D341Med (cell line): ENCODE results near the gene TACC2.
"Not testable (repeated sequence)": the region's sequence is repeated elsewhere in the genome, so short reads cannot be mapped to it uniquely, and the experiment has no call there.

Experiments
- DNase-seq: peaks from one replicate; pipeline ENCODE4 v3.0.0; 2012; ENCODE audit warnings: low spot score

TACC2 gene

DNA sequence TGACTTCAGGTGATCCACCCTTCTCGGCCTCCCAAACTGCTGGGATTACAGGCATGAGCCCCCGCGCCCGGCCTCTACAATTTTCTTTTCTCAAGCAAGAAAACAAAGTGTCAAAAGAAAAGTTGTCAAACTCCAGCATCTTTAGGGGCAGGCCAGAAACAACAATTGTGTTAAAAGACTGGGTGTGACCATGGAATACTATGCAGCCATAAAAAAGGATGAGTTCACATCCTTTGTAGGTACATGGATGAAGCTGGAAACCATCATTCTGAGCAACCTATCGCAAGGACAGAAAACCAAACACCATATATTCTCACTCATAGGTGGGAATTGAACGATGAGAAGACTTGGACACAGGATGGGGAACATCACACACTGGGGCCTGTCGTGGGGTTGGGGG is 34.3 kb downstream of the TACC2 start:
- not testable (repeated sequence) for DNase-seq

DNA sequence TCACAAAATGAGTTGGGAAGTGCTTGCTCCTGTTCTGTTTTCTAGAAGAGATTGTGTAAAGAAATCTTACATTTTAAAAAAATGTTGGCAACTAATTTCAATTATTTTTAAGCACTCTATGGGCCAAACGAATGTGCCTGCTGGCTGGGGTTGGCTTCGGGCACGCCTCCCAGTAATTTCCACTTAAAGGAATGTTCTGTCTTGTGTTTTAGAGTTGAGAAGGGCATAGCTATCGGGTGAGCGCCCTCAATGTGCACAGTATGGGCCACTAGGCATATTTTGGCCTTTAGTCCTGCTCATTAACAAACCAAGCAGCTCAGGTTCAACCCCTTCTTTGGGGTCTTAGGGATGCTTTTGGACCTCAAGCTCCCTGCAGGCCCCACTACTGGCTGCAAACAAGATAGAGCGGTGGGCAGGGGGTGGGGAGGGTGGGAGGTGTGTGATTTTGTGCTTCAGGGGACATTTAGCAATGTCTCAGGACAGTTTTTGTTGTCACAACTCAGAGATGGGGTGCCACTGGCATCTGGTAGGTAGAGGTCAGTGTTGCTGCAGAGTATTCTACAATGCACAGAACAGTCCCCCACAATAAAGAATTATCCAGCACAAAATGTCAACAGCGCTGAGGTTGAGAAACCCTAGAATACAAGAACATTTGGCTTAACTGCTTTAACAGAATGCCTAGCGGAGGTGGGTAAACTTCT is 40.7 kb downstream of the TACC2 start:
- no peak for DNase-seq

DNA sequence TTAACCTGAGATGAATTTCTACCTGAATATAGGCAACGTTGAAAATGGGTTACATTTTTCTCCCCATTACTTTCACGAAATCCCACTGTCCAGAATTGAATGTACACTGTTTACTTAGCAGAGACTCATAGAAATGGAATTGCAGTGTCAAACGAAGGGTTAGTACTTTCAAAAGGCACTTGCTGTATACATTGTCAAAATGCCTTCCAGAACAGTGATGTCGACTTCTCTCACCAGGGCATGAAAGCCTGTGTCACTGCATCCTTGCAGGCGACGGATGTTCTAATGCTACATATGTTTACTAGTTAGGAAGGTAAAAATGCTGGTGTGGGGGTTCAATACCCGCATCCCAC is 41.2 kb downstream of the TACC2 start:
- no peak for DNase-seq

DNA sequence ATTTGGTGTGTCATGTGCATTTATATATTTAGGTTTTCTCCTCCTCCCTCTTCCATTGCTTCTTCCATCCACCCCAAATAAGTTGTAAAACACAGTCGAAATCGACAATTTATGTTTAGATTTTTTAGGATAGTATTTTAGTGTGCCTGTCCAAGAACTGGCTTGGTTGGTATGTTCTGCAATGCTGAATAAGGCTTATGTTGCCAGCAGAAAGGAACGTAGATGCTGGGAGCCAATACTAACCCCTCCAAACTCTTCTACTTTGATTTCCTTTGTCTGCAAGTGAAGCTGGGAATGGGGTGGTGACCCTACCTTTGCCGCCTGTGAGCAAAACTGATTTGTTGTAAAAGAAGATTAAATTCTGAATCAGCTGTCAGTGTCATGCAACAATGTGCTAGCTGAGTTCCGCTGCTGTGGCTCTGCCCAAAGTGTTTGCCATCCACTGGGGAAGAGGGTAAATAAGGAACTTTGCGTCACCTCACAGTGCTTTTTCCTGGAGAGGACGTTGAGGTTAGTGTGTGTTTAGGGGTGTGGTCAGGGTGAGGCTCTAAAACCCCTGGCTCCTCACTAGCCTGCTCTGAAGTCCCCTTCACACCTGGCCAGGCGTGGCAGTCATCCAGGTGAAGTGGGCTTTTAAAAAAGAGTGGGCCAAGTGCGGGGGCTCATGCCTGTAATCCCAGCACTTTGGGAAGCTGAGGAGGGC is 44.4 kb downstream of the TACC2 start:
- no peak for DNase-seq

DNA sequence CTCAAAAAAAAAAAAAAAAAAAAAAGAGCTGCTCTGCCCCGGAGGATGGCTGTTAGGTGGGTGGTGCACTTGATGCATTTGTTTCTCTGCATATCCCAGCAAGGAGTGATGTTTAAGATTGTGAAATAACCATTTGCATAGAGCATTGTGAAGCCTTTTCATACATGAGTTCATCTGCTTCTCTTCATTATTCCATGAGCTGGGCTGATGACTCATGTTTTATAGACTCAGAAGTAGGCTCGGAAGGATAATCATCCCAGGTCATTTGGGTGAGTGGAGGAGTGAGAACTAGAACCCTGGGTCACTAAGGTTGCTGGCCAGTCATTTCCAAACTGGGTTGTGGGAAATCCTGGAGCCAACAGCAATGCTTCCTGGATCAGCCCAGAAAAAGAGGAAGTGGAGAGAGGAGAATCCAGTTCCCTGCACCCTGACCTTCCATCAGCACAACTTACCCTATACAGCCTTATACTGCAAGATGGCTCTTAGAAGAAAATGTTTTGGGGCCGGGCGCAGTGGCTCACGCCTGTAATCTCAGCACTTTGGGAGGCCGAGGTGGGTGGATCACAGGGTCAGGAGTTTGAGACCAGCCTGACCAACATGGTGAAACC is 45.3 kb downstream of the TACC2 start:
- no peak for DNase-seq

DNA sequence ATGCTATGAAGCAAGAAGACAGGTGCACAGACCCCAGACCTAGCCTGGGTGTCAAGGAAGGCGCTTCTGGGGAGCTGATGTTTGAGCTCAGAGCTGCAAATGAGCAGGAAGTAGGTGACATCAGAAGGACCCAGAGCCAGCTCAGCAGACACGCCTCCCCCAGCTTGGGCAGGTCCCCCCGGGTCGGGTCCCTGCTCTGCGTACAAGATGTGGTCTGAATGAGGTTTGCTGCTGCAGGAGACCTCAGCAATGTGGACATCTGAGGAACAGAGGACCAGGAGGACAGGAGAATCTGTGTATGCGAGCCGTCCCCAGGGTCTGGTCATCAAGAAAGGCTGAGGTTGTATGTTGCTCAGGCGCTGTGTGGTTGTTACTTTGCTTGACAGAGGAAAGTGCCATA is 51.8 kb downstream of the TACC2 start:
- DNase-seq: no peak

DNA sequence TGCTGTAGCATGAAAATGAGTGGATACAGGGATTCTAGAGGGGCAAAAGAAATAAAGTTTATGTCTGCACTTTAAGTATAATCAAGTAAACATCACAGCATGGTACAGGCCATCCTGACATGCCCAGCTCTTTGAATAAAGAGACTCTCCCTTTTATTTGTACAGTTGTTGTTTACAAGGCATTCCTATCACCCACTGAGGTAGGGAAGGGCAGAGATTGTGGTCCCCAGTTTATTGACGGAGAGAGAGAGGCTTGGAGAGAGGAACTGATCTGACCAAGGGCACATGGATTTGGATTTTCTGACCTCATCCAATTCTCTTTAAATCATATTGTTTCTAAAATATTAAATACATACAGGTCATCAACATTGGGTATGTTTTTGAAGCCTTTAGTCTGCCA is 53.9 kb downstream of the TACC2 start:
- no peak for DNase-seq

DNA sequence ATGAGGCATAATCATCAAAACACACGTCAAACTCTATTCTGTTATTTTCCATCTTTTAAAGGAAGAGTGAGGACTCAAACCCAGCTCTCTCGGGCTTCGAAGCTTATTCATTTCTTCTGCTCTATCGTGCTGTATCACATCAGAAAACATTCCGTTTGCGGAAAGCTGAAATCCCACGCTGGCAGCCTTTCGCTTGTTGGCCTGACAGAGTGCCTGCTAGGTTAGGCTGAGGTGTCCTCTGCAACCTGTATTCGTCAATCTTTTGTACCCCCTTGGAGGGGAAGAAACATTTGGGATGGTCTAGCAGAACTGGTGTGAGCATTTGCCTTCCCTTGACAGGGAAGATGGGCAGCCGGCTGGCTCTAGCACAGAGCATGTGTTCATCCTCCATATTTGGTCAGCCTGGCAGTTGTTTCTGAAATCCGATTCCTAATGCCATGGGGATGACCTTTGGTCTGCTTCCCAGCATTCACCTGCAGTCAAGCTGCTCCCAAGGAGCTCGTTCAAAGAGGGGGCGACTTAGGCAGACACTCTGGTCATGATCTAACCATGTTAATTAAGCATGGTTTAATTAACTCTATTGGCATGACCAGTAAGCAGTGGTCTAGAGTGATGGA is 55.2 kb downstream of the TACC2 start:
- DNase-seq: no peak

DNA sequence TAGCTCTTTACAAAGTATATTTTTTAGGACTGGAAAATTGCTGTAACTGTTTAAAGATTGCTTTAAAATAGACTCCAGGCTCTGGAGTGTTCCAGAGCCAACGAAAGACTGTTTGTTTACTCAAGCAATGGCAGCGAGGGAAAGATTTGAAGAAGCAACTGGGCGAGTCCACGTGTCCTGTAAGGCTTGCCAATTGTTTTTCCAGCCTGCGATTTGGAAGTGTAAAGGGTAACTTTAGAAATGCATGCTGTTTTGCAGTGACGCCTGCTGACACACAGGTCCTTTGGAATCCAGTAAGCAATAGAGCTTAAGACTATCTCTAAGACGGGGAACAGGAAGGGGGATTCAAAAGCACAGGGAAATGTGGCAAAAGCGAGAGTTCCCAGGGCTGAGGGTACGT is 55.8 kb downstream of the TACC2 start:
- no peak for DNase-seq

DNA sequence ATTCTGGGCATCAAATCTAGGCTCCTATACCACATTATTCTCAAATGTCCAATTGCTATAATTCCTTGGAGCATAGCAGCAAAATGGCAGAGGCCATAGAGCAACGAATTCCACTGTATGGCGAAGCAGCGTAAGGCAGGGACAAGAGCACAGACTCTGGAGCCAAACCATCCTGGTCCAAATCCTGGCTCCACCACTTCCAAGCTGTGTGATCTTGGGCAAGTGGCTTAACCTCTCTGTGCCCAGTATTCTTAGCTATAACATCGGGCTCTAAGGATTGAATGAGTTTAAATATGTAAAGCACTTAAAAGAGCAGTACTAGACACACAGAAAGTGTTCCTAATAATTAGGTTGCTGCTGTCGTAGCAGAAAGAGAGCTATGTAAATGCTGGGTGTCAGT is 56.2 kb downstream of the TACC2 start:
- no peak for DNase-seq

DNA sequence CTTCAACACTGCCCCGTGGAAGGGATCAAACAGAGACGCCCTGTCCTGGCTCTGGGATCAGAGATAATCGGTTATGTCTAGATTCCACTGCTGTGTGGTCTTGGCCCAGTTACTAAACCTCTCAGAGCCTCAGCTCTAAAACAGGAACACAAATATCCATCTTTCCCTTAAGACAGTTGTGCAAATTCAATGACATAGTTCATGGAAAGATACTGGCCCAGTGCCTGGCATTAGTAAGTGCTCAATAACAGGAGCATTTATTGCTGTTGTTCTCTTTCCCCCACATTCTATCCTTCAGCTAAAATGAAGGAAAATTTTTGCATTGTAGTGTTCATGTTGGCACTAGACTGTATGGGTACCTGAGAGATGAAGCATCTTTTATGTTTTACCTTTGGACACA is 58.6 kb downstream of the TACC2 start:
- DNase-seq: no peak

DNA sequence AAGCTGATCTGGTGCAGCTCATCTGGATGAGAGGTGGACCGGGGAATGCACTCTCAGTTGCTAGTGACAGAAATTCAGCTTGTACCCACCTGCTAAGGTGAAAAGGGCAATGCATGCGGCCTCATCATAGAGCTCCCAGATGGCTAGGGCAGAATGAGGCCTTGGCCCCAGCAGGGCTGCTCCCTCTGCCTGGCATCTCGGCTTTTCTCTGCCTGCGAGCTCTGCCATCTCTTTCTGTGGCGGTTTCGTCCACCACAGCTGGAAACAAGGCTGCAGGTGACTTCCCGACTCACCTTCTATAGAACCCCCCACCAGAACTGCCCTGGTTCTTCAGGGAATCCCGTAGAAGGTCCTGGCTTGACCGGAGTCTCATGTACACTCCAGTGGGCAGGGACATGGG is 60.1 kb downstream of the TACC2 start:
- DNase-seq: no peak

DNA sequence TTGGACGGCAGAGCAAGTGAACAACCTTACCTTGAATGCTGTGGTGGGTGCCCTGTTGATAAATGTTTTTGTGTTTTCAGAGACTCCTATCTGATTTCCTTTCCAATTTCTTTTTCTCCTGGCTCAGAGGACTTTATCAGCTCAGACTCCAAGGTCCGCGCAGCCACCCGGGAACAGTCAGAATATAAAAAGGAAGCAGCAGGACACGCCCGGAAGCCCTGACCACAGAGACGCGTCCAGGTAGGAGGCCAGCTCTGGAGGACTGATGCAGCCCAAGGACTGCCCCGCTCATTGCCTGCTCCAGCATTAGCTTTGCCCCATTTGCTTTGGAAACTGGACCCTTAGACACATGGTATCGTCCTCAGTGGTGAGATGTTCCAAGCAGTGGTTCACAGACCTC is 61.3 kb downstream of the TACC2 start:
- no peak for DNase-seq

DNA sequence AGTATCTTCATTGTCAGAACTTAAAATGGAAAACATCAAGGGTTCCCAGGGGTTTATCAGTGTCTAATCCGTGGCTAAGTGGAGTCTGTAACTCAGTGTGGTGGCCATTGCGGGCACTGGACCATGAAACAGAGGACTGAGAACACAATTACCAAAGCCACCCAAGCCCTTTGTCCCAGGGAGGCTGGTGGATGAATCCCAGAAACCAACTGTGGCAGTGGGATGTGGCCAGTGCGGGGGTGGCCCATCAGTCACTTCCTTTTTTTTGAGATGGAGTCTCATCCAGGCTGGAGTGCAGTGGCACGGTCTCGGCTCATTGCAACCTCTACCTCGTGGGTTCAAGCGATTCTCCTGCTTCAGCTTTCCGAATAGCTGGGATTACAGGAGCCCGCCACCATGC is 61.8 kb downstream of the TACC2 start:
- no peak for DNase-seq

DNA sequence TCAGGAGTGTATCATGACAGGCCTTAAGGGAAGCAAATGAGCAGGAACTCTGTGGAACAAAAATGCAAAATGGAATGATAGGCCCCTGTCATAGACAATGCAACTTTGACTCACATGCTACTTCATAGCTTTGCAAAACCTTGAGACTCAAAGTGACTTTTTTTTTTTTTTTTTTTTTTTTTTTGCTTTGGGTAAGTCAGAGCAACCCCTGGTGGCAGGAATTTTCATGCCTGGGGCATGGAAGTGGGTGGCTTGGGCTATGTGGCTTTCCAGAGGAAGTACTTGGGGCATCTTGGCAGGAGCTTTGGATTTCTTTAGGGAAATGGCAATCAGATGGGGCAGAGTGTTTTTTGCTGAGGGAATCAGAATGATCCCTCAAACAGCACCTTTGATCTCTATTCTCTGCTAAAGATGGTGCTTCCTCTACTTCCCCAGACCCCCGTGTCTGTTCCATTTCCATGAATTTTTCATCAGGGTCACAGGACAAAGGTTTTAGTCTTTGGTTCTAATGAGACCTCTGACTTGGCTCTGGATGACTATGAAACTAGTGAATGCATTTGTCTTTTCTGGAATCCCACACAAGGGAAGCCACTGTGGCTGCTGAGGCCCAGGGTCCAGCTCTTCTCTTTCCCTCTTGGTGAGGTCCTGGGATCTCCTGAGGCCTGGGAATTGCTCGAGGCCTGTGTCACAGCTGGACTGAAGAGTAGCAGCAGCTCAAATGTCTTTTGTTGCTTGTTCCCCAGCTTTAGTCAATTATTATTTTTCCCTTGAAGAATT is 62.8 kb downstream of the TACC2 start:
- DNase-seq: no peak

DNA sequence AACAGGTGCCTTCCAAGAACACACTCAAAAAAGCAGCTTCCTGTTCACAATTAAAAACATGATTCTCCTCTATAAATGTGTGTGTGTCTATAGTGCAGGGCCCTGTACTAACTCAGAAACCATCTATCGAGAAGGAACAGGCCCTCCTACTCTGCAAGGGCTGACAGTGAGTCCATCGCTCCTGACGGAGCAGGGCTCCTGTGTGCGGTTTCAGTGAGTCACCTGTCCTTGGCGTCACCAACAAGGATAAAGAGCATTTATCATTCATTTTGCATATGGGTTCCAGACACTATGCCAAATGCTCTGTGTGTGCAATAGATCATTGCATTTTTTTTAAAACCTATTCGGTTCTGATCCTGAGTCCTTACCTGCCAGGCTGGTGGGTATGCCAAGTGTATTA is 63.7 kb downstream of the TACC2 start:
- no peak for DNase-seq

DNA sequence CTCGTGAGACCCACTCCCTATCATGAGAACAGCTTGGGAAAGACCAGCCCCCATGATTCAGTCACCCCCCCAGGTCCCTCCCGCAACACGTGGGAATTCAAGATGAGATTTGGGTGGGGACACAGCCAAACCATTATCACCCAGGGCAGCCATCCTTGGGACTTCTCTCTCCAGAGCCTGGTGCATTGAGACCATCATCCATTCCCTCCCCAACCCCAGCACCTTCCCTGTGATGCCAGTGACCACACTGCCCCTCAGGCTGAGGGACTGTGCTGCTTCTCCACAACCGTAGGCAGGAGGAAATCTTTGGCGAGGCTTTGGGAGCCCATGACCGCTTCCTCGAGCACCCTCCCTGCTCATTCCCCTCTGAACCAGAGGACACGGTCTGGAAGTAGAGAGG is 64.4 kb downstream of the TACC2 start:
- no peak for DNase-seq

DNA sequence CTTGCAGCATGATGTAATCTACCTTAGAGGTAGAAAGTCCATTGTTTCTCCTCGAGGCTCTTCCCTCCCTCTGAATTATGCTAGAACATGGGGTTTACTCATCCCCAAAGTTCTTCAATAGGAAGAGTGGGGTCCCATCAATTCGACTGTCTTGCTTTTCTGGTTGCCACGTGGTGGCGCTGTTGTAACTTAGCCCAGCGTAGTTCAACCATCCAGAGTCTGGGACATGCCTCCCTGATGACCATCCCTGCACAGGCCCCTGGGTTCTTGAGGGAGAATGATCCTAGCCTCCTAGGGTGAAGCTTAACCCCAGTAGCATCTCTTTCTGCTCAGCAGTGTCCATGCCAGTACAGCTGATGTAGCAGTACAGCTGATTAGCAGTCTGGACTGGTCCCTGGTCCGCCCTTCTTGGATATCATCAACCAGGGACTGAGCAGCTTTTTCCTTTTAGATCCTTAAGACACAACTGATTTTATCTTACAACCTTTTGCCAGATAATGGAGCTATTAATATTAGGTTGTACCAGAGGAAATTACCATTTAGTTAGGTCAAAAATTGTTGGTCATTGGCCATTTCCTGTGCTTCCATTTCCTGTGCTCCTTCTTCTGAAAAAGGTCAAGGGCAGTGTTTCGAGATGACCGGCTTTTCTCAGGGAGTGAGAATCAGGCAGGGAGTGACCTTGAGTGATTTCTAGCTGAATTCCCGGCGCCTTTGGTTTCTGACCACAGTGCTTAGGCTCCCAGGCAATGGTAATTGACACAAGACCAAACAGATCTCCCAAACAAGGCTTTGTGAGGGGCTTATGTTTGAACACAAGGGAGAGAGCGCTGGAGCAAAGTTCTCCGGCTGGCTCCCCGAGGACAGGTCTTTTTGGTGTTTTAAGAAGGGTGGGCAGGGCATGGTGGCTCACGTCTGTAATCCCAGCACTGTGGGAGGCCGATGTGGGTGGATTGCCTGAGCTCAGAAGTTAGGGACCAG is 65.4 kb downstream of the TACC2 start:
- DNase-seq: no peak

DNA sequence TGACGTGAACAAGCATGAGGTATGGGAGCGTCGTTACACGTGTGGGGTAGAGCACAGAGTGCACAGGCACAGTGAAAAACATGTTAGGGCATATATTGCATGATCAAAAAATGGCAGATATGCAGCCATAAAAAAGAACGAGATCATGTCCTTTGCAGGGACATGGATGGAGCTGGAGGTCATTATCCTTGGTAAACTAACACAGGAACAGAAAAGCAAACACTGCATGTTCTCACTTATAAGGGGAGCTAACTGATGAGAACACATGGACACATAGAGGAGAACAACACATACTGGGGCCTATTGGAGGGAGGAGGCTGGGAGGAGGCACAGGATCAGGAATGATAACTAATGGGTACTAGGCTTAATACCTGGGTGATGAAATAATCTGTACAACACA is 66.3 kb downstream of the TACC2 start:
- DNase-seq: no peak

DNA sequence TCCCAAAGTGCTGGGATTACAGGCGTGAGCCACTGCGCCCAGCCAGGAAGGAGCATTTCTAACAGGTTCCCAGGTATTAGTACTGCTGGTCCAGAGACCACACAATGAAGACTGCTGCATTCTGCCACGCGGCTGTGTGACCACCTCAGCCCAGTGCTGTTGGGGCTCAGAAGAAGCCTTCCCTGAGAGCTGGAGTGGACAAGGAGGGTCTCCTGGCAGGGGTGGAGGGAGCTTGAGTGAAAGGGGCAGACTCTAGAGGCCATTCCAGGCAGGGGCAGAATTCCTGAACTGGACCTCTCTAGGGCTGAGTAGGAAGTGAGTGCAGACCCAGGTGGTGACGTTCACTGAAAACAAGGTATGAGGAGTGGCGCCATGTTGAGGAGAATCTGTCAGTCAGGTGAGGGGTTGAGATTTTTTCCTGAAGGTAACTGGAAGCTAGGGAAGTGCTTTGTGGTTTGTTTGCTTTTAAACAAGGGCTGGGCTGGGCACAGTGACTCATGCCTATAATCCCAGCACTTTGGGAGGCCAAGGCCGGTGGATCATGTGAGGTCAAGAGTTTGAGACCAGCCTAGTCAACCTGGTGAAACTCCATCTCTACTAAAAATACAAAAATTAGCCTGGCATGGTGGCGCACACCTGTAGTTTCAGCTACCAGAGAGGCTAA is 67.6 kb downstream of the TACC2 start:
- DNase-seq: no peak
